Body of pancreas (tissue), 4 donors: Measurements from ENCODE around the gene BRCA1. TPM values are rescaled to one million over a fixed set of nuclear protein-coding genes. Genes with fewer than 3 reads are reported as not detected.
A peak's percentile ranks its signal among the peaks of the same experiment; 100 is the strongest.

ENCODE experiments used
- ATAC-seq: fragments of 150-250 bp; one replicate; pipeline ENCODE4 v1.9.1; 2016
- DNase-seq, 4 donors: peaks; one replicate each; pipeline ENCODE4 v3.0.0-alpha.2; 2019
- H3K27ac ChIP-seq, 4 donors: fragments of 200-600 bp; sonication (generic); 1 replicate in 3 of 4; 2 replicates in 1 of 4; pipeline versions ENCODE4 v1.5.1 to v1.6.1; 2016 to 2019; ENCODE audit warnings: mild to moderate bottlenecking in 1 of 4, mixed read lengths in 1 of 4, moderate library complexity in 1 of 4
- H3K27me3 ChIP-seq, 2 donors: fragments of 200-600 bp; sonication (generic); one replicate each; pipeline ENCODE4 v1.6.0; 2016; ENCODE audit warnings: mild to moderate bottlenecking in 1 of 2
- H3K36me3 ChIP-seq, 2 donors: fragments of 200-600 bp; sonication (generic); replicated peaks in 1 of 2; 2 replicates each; pipeline ENCODE4 v1.5.1; 2016; ENCODE audit warnings: low read depth in 2 of 2; ENCODE audit not compliant: insufficient read depth in 1 of 2
- H3K4me1 ChIP-seq: fragments of 200-600 bp; sonication (generic); one replicate; pipeline ENCODE4 v1.6.0; 2016
- H3K4me3 ChIP-seq, 2 donors: fragments of 200-600 bp; sonication (generic); 1 replicate in 1 of 2; 2 replicates in 1 of 2; pipeline ENCODE4 v1.5.1; 2016 to 2019
- H3K9me3 ChIP-seq, 3 donors: fragments of 200-600 bp; sonication (generic); 1 replicate in 2 of 3; 2 replicates in 1 of 3; pipeline ENCODE4 v1.5.1; 2016
- CTCF ChIP-seq, 7 experiments: fragments of 450-650 bp in 4 of 7; fragments of 200-600 bp in 3 of 7; sonication (generic) in 3 of 7; IDR thresholded peaks; one replicate each; pipeline ENCODE4 v1.5.1; 2016 to 2019; ENCODE audit warnings: antibody characterized with exemption in 7 of 7
- POLR2A ChIP-seq, 3 donors: fragments of 450-650 bp; IDR thresholded peaks; one replicate each; pipeline ENCODE4 v1.6.1; 2016; ENCODE audit warnings: antibody characterized with exemption in 3 of 3, mild to moderate bottlenecking in 2 of 3
- WGBS, 2 donors: methylation state at CpG; one replicate each; pipeline ENCODE4 v1.1.5; 2017; 5-methylcytosine and 5-hydroxymethylcytosine counted together
- intact Hi-C: fragments of 100-400 bp; cut with DNase I; formaldehyde crosslinking; loops from one replicate; pipeline ENCODE4 v1.15.1; 2023
- total RNA-seq, 2 donors: library from RNA; depleted of rRNA; stranded (reverse); fragments of >200 nt; gene quantifications; one replicate each; pipeline ENCODE4 v1.1.0, GENCODE V29; 2016

Gene BRCA1
- total RNA-seq, 2 donors from 2014 or later, result 2.6 to 7.6 TPM

- Histone ChIP-seq H3K4me1 (peaks cover 17% of the 10 kb centered on the region), H3K36me3 (no peaks in the 10 kb centered on the region), H3K27me3 (no peaks in the 10 kb centered on the region), H3K4me3 (no peak overlapping the region), H3K27ac (no peak overlapping the region), H3K9me3 (no peaks in the 10 kb centered on the region)
- TF ChIP-seq POLR2A (IDR thresholded peaks at IDR 0.05), result no peak
- no peak for TF ChIP-seq CTCF (IDR thresholded peaks at IDR 0.05)
- ATAC-seq (no peak), DNase-seq (no peak)
- WGBS, 2 donors, result 41 to 55% methylated on average over 7 to 16 of the region's 16 CpGs
- intact Hi-C loops, result loop anchor here (10.0 kb wide), 2 partner anchors 109 to 289 kb away; no protein-coding TSS in a partner anchor
These were observed 99.2 kb downstream of the BRCA1 start for GRCh38 chr17:43025766-43026537.

- 4 to 8% methylated on average over 17 to 24 of the region's 27 CpGs for WGBS, 2 donors
- no peaks in the 10 kb centered on the region for H3K36me3 ChIP-seq
- H3K27me3 ChIP-seq, result no peaks in the 10 kb centered on the region
- H3K4me1 ChIP-seq, result peaks cover 21% of the 10 kb centered on the region
- intact Hi-C loops, result loop anchor here (10.0 kb wide), 2 partner anchors 110 to 290 kb away; no protein-coding TSS in a partner anchor
- no peak for TF ChIP-seq POLR2A (IDR thresholded peaks at IDR 0.05)
- TF ChIP-seq CTCF (IDR thresholded peaks at IDR 0.05), result no peak
- DNase-seq, result no peak
- H3K9me3 ChIP-seq, result no peaks in the 10 kb centered on the region
- H3K4me3 ChIP-seq, result no peak overlapping the region
- H3K27ac ChIP-seq, result peak overlapping the region in 1 of 4 donors; percentile 33
- no peak for ATAC-seq
These were observed 99.9 kb downstream of the BRCA1 start for GRCh38 chr17:43025290-43025657.

GRCh38 chr17:43024407-43025289 is 100.5 kb downstream of the BRCA1 start, which contains the start of gene RND2:
RND2 (plus strand) TSS chr17:43025231; CDS start chr17:43025348, 117 bp downstream.
- peaks cover 28% of the 10 kb centered on the region for H3K4me1 ChIP-seq
- TF ChIP-seq CTCF (IDR thresholded peaks at IDR 0.05) (peak; percentile 33 to 82 (median 70)), POLR2A (IDR thresholded peaks at IDR 0.05) (peak in 2 of 3 donors; percentile 52 to 70)
- peak within 1 kb of the TSS; percentile 33 to 75 (median 60) for H3K27ac ChIP-seq
- intact Hi-C loops, result loop anchor here (10.0 kb wide), 2 partner anchors 110 to 290 kb away; no protein-coding TSS in a partner anchor
- WGBS, 2 donors, result 3 to 4% methylated on average over 31 to 41 of the region's 61 CpGs
- no peaks in the 10 kb centered on the region for H3K27me3 ChIP-seq
- H3K4me3 ChIP-seq, result peak within 1 kb of the TSS; percentile 10 to 14
- H3K9me3 ChIP-seq, result no peaks in the 10 kb centered on the region
- ATAC-seq (peak; percentile 75), DNase-seq (peak; percentile 85 to 91 (median 90))
- no peaks in the 10 kb centered on the region for H3K36me3 ChIP-seq

DNA sequence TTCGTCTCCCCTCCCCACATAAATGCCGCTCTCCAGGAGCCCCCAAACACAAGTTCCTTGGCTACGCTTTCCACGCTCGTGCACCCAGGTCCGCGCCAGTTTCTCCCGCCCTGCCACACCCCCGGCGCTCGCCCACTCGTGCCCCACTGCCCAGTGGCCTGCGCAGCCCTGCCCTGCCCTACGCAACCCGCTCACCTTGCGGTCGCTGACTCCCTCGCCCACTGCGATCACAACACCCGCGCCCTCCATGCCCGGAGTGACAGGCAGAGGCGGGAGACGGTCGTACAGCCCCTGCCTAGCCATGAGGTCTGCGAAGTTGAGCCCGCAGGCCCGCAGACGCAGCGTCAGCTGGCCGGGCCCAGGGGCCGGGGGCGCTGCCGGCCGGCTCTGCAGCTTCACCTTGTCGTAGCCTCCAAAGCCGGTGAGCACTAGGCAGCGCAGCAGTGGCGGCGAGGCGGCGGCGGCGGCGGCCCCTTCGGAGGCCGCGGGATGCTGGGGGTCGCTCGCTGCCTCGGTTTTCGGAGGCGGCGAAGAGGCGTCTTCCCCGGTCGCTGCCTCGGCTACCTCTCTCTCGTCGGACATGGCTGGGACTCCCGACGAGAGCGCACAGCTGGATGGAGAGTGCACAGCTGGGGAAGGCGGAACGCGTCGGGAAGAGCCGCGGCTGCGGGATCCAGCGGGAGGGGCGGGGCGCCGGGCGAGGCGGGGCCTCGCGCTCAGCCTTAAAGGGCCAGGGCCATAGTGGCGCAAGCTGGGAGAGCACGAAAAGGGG is 103.2 kb downstream of the BRCA1 start, which contains the start of gene VAT1:
TSS of gene VAT1 (minus strand) at position 645 of the 772 bp plus-strand sequence. CDS start at position 582, 63 bp downstream.
- WGBS, 2 donors, result 0% methylated on average over 3 to 78 of the region's 80 CpGs
- intact Hi-C loops, result loop anchor here (10.0 kb wide), 2 partner anchors 113 to 293 kb away; no protein-coding TSS in a partner anchor

More for the DNA sequence above, 103.2 kb downstream of the BRCA1 start, which contains the start of gene VAT1:
- no peaks in the 10 kb centered on the region for H3K9me3 ChIP-seq
- peak within 1 kb of the TSS; percentile 55 to 90 for H3K4me3 ChIP-seq
- peak; percentile 68 for ATAC-seq
- no peaks in the 10 kb centered on the region for H3K27me3 ChIP-seq
- no peaks in the 10 kb centered on the region for H3K36me3 ChIP-seq
- TF ChIP-seq CTCF (IDR thresholded peaks at IDR 0.05), result peak in 2 of 7 experiments; percentile 4 to 6
- TF ChIP-seq POLR2A (IDR thresholded peaks at IDR 0.05), result peak; percentile 33 to 58 (median 55)
- peak; percentile 82 to 86 (median 83) for DNase-seq
- peak within 1 kb of the TSS; percentile 63 to 83 (median 76) for H3K27ac ChIP-seq
- H3K4me1 ChIP-seq, result peaks cover 31% of the 10 kb centered on the region
